IPS-NIHi7 (cell line): ENCODE data around the gene SPIRE1.
"Not testable (repeated sequence)": the region's sequence is repeated elsewhere in the genome, so short reads cannot be mapped to it uniquely, and the experiment has no call there.

Experiments
- DNase-seq: peaks from one replicate; pipeline ENCODE4 v3.0.0; 2012; ENCODE audit warnings: mixed read lengths; ENCODE audit errors: extremely low spot score

The SPIRE1 gene

DNA sequence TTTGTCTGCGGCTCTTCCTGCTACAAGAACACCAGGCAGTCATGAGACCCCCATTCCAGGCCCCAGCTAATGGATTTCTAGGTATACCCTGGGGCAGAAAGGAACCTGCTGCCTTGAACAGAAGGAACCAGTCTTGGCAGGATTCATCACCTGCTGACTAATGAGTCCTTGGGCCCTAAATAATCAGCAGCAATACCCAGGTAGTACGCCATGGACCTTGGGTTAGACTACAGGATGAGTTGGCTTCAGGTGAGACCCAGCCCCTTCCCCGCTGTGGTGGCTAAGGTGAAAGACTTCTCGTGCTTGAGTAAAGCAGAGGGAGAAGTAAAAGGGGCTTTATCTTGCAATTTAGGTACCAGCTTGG lies 105.0 kb downstream of the SPIRE1 start:
- no peak for DNase-seq

DNA sequence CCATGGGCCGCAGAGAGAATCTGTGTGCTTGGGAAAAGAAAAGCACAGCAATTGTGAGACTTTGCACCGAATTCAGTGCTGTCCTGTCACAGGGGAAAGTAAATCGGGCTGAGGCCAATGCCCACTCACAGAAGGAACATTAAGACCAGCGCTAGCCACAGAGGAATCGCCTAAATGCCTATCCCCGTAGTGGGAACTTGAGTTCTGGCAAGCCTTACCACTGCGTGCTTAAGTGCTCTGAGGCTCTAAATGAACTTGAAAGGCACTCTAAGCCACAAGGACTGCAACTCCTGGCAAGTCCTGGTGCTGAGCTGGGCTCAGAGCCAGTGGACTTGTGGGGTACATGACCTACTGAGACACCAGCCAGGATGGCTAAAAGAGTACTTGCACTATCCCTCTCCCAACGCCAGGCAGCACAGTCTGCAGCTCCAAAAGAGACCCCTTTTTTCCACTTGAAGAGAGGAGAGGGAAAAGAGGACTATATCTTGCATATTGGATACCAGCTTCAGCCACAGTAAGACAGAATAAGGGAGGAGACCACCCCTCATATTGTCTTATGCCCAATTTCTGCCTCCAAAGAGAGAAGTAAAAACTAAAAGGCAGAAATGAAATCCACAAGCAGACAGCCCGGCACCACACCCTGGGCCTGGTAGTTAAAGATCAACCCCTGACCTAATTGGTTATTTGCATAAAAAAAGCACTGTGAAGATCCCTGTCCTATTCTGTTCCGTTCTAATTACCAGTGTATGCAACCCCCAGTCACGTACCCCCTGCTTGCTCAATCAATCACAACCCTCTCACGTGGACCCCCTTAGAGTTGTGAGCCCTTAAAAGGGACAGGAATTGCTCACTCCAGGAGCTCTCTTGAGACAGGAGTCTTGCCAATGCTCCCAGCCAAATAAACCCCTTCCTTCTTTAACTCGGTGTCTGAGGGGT lies 105.7 kb downstream of the SPIRE1 start:
- DNase-seq = not testable (repeated sequence)

DNA sequence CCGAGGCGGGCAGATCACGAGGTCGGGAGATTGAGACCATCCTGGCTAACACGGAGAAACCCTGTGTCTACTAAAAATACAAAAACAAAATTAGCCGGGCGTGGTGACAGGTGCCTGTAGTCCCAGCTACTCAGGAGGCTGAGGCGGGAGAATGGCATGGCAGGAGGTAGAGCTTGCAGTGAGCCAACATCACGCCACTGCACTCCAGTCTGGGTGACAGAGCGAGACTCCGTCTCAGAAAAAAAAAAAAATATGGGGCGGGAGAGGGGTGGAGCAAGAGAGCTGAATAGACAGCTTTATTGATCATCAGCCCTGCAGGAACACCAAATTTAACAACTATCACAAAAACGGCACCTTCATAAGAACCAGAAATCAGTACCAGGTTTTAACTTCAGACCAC lies 106.4 kb downstream of the SPIRE1 start:
- not testable (repeated sequence) for DNase-seq

- DNase-seq = no peak
Measured at GRCh38 chr18:12543697-12544096, 114.2 kb downstream of the SPIRE1 start.

DNA sequence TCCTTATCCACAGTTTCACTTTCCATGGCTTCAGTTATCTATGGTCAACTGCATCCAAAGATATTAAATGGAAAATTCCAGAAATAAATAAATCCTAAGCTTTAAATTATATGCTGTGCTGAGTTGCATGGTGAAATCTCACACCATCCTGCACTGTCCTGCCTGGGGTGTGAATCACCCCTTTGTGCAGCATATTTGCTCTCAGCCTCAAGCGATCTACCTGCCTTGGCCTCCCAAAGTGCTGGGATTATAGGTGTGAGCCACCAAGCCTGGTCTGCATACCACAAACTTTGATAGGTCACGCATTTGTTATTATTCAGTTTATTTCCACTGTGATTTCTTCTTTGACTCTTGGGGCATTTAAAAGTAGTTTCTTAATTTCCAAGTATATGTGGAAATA lies 117.2 kb downstream of the SPIRE1 start:
- no peak for DNase-seq

DNA sequence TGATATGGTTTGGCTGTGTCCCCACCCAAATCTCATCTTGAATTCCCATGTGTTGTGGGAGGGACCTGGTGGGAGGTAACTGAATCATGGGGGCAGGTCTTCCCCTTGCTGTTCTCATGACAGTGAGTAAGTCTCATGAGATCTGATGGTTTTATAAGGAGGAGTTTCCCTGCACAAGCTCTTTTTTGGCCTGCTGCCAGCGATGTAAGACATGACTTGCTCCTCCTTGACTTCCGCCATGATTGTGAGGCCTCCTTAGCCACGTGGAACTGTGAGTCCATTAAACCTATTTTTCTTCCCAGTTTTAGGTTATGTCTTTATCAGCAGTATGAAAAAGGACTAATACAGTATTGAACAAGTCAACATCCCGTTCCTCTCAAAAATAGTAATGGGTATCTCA lies 118.7 kb downstream of the SPIRE1 start:
- DNase-seq = not testable (repeated sequence)

- DNase-seq = no peak
Measured at GRCh38 chr18:12534820-12535219, 123.1 kb downstream of the SPIRE1 start.

DNA sequence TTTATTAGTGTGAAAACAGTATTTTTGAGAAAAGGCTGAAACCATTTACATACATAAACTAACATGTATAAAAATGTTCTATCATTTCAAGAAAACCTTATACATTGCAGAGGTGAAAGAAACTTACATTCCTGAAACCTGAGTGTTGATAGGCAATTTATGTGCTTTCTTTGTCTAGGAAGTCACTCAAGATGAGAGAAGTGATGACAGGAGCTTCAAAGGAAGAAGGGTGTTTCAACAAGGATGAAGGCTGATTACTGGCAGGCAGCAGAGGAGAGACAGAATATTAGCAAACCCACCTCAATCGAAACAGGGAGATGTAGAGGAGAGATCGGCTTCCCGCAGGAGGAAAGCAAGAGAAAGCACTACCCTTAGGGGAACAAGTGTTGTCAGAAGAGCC lies 125.2 kb downstream of the SPIRE1 start:
- no peak for DNase-seq

- DNase-seq = no peak
Measured at GRCh38 chr18:12531749-12532148, 126.2 kb downstream of the SPIRE1 start.

GRCh38 chr18:12520442-12520992 lies 137.4 kb downstream of the SPIRE1 start:
- no peak for DNase-seq

GRCh38 chr18:12518832-12519531 lies 138.9 kb downstream of the SPIRE1 start:
- no peak for DNase-seq

DNA sequence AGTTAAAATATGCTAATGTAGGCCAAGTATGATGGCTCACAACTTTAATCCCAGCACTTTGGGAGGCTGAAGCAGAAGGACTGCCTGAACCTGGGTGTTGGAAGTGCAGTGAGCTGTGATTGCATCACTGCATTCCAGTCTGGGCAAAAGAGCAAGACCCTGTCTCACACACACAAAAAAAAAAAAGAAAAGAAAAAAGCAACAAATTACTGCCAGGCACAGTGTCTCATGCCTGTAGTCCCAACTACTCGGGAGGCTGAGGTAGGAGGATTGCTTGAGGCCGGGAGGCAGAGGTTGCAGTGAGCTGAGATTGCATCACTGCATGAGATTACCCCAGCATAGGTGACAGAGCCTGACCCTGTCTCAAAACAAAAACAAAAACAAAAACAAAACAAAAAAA lies 139.6 kb downstream of the SPIRE1 start:
- no peak for DNase-seq

DNA sequence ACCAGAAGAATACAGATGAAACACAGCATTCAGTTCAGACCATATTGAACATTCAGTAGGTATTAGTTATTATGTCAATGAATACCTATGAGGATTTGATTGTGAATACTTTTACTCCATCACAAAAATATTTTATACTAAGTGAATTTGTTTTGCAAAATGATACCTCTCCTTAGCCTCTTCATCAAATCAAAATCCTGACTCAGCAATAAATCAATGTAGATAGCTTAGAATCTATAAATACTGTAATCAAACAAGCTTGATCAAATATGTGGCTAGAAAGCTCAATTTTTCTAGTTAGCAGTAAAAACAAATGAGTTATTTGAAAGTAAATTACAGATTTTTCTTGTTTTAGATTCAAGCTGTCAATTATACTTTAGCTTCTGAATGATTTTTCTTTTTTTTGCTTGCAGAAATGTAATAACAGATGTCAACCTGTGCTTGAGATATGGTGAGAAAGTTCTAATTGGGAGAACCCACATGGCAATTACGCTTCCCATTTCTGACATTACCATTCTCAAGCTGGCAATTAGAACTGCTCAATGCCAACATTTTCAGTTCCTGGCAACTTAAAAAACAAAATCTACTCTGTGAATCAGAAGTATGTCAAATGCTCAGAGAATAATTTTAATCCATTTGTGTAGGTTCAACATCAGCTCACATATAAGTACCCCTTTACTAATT lies 140.6 kb downstream of the SPIRE1 start:
- no peak for DNase-seq

GRCh38 chr18:12516049-12516630 lies 141.8 kb downstream of the SPIRE1 start:
- DNase-seq = no peak

DNA sequence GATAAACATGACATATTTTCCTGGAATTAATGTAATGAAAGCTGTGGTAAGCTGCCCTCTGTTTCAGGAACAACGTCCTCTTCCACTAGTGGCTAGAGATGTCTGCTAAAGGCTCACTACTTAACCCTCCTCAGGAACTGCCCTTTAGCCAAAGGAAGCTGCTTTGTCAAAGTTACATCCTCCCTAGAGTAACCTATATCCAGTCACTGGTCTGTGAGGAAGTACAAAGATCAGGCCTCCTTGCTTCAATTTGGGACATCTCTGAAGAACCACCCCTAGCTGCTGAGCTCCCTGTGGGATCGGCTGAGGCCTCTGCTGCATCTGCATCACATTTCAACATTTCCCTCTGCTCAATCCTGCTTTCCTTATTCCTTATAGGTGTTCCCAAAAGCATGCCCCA lies 142.4 kb downstream of the SPIRE1 start:
- DNase-seq = no peak

DNA sequence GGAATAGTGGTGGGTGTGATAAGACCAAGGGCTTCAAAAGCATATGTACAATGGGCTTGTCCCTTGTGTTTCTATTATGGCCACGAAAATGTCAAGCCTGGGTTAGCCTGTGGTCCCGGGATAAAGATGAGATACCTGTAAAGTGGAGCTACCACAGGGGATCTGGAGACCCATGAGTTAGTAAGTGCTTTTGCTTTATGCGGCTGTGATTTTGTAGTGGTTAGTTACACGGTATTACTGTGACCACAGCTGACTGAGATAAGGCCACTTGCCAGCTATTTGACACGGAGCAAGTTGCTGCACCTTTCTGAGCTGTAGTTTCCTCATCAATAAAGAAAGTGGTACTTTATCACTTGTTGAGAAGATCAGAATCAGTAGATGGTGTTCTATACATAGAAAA lies 150.9 kb downstream of the SPIRE1 start:
- no peak for DNase-seq

DNA sequence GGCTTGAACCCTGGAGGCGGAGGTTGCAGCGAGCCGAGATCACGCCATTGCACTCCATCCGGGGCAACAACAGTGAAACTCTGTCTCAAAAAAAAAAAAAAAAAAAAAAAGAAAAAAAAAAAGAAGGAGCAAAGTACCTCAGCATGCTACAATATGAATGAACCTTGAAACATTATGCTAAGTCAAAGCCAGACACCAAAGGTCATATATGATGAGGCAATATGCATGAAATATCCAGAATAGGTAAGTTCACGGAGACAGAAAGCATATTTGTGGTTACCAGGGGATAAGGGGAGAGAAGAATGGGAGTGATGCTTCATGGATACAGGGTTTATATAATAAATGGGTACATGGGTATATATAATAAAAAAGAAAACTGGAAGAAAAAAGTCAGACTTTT lies 156.9 kb downstream of the SPIRE1 start:
- no peak for DNase-seq

DNA sequence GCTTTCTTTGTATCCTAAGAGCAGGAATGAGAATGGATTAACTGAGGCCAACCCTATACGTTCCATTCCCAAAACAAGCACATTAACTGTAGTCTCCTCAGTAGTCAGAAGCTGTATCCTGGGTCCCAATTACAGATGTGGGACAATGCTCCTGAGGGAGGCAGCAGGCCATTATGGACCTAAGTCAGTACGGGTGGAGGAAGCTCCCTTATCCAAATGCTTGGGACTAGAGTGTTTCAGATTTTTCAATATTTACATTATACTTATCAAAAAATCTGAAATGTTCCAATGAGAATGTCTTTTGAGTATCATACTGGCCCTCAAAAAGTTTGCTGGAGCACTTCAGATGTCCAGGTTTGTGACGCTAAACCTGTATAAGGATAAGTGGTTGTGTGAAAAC lies 160.1 kb downstream of the SPIRE1 start:
- no peak for DNase-seq

- DNase-seq = no peak
Measured at GRCh38 chr18:12497296-12497695, 160.6 kb downstream of the SPIRE1 start.

- DNase-seq = no peak
Measured at GRCh38 chr18:12492907-12493306, 165.0 kb downstream of the SPIRE1 start.

GRCh38 chr18:12491611-12492435 lies 166.1 kb downstream of the SPIRE1 start:
- DNase-seq = no peak
